ENCODE data around the gene TSPAN32.
A peak's percentile ranks its signal among the peaks of the same experiment; 100 is the strongest.
"Not testable (repeated sequence)": the region's sequence is repeated elsewhere in the genome, so short reads cannot be mapped to it uniquely, and the experiment has no call there.

TSPAN32 gene

DNA sequence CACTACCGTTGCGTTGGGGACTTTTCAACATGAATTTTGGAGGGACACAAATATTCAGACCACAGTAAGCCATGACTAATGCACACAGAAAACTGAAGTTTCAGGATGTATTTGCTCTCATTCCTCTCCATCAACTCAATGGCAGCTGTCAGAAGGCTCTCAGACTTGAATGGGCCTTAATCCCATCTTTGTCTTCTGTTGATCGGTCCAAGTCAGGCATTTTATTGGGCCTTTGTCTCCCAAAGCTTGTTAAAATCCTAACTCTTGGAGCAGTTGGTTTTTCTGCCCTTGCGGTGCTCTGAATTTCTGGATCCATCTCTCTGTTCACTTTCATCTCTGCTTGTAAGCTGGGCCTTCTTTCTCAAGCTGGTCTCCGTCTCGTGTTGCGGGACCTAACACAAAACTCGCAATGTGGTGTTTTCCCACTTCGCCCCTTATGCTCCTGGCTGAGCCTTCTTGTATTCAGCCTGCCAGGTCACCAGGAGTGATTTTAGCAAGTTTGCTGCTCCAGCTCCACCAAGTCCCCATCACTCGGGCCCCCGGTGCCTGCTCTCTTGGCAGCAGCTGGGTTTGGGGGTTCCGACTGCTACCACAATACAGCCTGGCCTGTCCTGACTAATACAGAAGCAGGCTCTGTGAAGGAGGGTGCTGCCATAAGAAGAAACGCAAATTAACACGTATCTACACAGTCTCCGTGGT lies 27.0 kb downstream of the TSPAN32 start:
- TF ChIP-seq SPI1 (IDR thresholded peaks at IDR 0.05; ENCODE audit: low read depth, low read length): no peak
- TF ChIP-seq POU2F2 (IDR thresholded peaks at IDR 0.05; ENCODE audit: low read depth, low read length): no peak
- TF ChIP-seq TAF1 (IDR thresholded peaks at IDR 0.05; ENCODE audit: low read depth, low read length): no peak
- no peak for TF ChIP-seq POLR2AphosphoS5 (IDR thresholded peaks at IDR 0.05; ENCODE audit: low read depth, low read length)
- no peak for TF ChIP-seq POLR2A (IDR thresholded peaks at IDR 0.05; ENCODE audit: low read depth, low read length)
- no peak for TF ChIP-seq PAX5 (IDR thresholded peaks at IDR 0.05; ENCODE audit: insufficient read depth, low read length, severe bottlenecking)
- DNase-seq (ENCODE audit: insufficient read length, low spot score): no peak
- FAIRE-seq: no peak

DNA sequence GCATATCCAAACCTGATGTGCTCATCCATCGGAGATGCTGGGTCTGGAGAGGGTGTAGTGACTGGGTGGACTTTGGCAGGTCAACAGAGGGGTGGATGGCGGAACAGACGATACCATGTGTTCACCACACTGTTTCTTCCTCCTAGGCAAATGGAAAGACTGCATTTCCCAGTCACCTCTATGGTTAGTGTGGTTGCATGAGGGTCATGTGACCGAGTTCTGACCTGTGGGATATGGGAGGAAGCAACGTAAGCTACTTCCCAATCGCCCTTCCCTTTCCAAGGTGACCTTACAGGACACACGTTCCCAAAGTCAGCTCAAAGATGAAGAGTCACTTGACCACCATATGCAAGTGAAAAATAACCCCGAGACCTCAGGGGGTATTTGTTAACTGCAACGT lies 27.7 kb downstream of the TSPAN32 start:
- TF ChIP-seq TAF1 (IDR thresholded peaks at IDR 0.05; ENCODE audit: low read depth, low read length) (no peak), POLR2AphosphoS5 (IDR thresholded peaks at IDR 0.05; ENCODE audit: low read depth, low read length) (no peak), SPI1 (IDR thresholded peaks at IDR 0.05; ENCODE audit: low read depth, low read length) (no peak), POLR2A (IDR thresholded peaks at IDR 0.05; ENCODE audit: low read depth, low read length) (no peak), PAX5 (IDR thresholded peaks at IDR 0.05; ENCODE audit: insufficient read depth, low read length, severe bottlenecking) (no peak)
- DNase-seq (ENCODE audit: insufficient read length, low spot score): no peak
- no peak for FAIRE-seq

DNA sequence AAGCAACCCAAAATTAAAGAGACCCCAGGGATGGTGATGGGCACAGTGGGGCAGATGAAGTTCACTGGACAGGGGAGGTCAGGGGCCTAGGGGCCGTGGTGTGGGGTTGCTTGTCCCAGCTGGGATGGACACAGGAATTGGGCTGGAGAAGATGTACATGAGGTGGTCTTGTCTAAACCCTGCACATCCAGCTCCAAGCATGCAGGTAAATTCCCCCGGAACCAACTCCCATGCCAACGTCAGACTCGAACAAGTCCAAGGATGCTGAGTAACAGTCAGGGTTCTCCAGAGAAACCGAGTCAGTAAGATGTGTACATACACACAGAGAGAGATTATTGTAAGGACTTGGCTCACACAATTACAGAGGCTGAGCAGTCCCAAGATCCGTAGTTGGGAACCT lies 28.9 kb downstream of the TSPAN32 start:
- no peak for FAIRE-seq
- no peak for TF ChIP-seq POLR2A (IDR thresholded peaks at IDR 0.05; ENCODE audit: low read depth, low read length)
- no peak for TF ChIP-seq TAF1 (IDR thresholded peaks at IDR 0.05; ENCODE audit: low read depth, low read length)
- no peak for TF ChIP-seq PAX5 (IDR thresholded peaks at IDR 0.05; ENCODE audit: insufficient read depth, low read length, severe bottlenecking)
- no peak for TF ChIP-seq SPI1 (IDR thresholded peaks at IDR 0.05; ENCODE audit: low read depth, low read length)
- no peak for TF ChIP-seq POU2F2 (IDR thresholded peaks at IDR 0.05; ENCODE audit: low read depth, low read length)
- TF ChIP-seq POLR2AphosphoS5 (IDR thresholded peaks at IDR 0.05; ENCODE audit: low read depth, low read length): no peak
- no peak for DNase-seq (ENCODE audit: insufficient read length, low spot score)

DNA sequence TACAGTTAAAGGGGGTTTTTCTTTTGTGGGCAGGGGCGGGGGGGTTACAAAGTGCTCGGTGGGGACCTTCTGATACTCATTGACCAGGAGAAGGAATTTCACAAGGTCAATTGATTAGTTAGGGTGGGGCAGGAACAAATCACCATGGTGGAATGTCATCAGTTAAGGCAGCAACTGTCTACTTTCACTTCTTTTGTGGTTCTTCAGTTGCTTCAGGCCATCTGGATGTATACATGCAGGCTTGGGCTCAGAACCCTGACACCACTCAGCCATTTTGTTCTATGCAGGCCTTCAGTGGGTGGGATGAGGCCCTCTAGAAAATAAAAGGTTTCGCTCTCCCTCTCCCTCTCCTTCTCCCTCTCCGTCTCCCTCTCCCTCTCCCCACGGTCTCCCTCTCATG lies 29.6 kb downstream of the TSPAN32 start:
- FAIRE-seq (no peak), DNase-seq (ENCODE audit: insufficient read length, low spot score) (no peak)
- TF ChIP-seq TAF1 (IDR thresholded peaks at IDR 0.05; ENCODE audit: low read depth, low read length) (no peak), POLR2A (IDR thresholded peaks at IDR 0.05; ENCODE audit: low read depth, low read length) (no peak), SPI1 (IDR thresholded peaks at IDR 0.05; ENCODE audit: low read depth, low read length) (no peak), POU2F2 (IDR thresholded peaks at IDR 0.05; ENCODE audit: low read depth, low read length) (no peak), POLR2AphosphoS5 (IDR thresholded peaks at IDR 0.05; ENCODE audit: low read depth, low read length) (no peak), PAX5 (IDR thresholded peaks at IDR 0.05; ENCODE audit: insufficient read depth, low read length, severe bottlenecking) (no peak)

DNA sequence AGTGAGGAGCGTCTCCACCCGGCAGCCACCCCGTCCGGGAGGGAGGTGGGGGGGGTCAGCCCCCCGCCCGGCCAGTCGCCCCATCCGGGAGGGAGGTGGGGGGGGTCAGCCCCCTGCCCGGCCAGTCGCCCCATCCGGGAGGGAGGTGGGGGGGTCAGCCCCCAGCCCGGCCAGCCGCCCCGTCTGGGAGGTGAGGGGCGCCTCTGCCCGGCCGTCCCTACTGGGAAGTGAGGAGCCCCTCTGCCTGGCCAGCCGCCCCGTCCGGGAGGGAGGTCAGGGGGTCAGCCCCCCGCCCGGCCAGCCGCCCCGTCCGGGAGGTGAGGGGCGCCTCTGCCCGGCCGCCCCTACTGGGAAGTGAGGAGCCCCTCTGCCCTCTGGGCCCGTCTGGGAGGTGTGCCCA lies 30.8 kb downstream of the TSPAN32 start:
- not testable (repeated sequence) for FAIRE-seq; DNase-seq (ENCODE audit: insufficient read length, low spot score)

DNA sequence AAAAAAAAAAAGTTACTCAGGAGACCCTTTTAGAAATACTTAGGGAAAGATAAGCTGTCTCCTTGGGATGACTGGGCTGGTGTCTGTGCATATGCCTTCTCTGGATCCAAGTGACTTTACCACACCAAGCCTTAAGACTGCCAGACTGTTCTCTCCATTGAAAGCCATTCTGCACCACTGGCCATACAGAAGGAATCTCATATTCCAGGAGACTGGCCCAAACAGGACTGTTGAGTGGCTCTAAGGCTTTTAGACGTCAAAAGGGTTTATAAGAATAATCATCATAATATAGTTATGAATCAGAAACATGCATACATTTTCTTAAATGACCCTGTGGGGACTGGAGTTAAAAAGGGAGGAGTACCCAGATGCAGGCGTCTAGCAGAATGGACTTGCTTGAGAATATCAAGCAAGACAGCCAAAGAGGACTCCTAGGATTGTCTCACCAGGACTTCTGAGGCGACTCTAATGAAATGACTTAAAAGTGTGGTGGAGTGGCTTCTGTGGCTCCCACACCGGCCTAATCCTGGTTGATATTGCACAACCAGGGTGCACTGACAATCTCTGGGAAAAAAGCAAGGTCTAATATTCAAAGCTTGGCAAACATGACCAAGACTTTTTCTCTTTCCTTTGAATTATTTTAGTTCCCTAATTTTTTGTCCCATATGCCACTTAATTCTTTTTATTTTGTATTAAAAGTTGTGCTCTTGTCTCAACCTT lies 31.8 kb downstream of the TSPAN32 start:
- not testable (repeated sequence) for FAIRE-seq; DNase-seq (ENCODE audit: insufficient read length, low spot score)

DNA sequence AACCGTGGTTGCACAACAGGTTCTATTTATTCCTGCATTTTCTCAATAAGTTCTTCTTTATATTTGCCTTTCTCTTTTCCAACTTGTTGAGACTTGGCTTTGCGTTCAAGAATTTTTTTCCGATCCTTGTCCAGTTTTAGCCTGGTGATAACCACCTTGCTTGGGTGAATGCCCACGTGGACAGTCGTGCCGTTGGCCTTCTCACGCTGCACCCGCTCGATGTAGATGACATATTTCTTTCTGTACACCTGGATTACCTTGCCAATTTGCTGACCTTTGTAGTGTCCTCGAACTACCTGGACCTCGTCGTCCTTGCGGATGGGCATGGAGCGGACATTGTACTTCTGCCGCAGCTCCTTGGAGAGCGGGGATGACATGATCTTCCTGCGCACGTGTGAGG lies 33.5 kb downstream of the TSPAN32 start:
- FAIRE-seq: peak; percentile 66
- DNase-seq (ENCODE audit: insufficient read length, low spot score): not testable (repeated sequence)

DNA sequence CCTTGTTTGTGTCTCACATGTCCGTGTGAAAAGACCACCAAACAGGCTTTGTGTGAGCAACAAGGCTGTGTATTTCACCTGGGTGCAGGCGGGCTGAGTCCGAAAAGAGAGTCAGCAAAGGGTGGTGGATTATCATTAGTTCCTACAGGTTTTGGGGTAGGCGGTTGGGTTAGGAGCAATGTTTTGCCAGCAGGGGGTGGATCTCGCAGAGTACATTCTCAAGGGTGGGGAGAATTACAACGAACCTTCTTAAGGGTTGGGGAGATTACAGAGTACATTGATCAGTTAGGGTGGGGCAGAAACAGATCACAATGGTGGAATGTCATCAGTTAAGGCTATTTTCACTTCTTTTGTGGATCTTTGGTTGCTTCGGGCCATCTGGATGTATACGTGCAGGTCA lies 36.9 kb downstream of the TSPAN32 start:
- FAIRE-seq; DNase-seq (ENCODE audit: insufficient read length, low spot score): not testable (repeated sequence)

DNA sequence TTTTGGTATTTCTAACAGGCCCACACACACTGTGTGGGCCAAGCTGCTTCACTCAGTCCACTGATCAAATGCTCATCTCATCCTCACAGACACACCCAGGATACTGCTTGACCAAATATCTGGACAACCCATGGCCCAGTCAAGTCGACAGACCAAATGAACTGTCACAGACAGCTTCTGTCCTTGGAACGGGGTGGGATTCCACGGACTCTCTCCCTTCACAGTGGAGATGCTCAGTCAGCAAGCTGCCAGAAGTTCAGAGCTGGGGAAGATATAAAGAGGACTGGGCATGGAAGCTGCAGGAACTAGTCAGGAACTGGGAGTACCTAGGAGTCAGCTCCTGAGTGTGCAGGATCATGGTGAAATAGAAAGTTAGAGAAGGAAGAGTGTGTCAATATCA lies 40.7 kb downstream of the TSPAN32 start:
- FAIRE-seq (no peak), DNase-seq (ENCODE audit: insufficient read length, low spot score) (no peak)
- TF ChIP-seq SPI1 (IDR thresholded peaks at IDR 0.05; ENCODE audit: low read depth, low read length) (no peak), POLR2A (IDR thresholded peaks at IDR 0.05; ENCODE audit: low read depth, low read length) (no peak)

DNA sequence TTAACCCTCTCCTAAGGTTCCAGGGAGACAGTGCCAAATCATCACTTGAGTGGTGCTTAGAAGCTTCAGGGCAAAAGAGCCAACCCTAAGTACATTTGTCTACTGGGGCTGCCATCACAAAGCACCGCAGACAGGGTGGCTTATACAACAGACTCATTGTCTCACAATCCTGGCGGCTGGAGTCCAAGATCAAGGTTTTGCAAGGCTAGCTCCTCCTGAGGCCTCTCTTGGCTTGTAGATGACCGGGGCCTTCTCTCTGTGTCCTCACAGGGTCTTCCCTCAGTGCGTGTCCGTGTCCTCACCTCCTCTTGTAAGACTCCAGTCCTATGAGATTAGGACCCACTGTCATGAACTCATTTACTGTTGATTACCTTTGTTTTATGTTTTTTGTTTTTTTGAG lies 41.2 kb downstream of the TSPAN32 start:
- DNase-seq (ENCODE audit: insufficient read length, low spot score) (no peak), FAIRE-seq (no peak)
- TF ChIP-seq POLR2AphosphoS5 (IDR thresholded peaks at IDR 0.05; ENCODE audit: low read depth, low read length) (no peak), PAX5 (IDR thresholded peaks at IDR 0.05; ENCODE audit: insufficient read depth, low read length, severe bottlenecking) (no peak), SPI1 (IDR thresholded peaks at IDR 0.05; ENCODE audit: low read depth, low read length) (no peak), POLR2A (IDR thresholded peaks at IDR 0.05; ENCODE audit: low read depth, low read length) (no peak), TAF1 (IDR thresholded peaks at IDR 0.05; ENCODE audit: low read depth, low read length) (no peak), POU2F2 (IDR thresholded peaks at IDR 0.05; ENCODE audit: low read depth, low read length) (no peak)

DNA sequence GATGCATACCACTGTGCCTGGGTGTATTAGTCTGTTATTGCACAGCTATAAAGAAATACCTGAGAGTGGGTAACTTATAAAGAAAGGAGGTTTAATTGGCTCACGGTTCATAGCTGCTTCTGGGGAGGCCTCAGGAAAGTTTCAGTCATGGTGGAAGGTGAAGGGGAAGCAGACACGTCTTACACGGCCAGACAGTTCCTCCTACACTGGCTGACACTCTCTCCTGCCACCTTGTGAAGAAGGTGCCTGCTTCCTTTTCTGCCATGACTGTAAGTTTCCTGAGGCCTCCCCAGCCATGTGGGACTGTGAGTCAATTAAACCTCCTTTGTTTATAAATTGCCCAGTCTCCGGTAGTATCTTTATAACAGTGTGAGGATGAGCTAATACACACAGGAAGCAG lies 41.7 kb downstream of the TSPAN32 start:
- DNase-seq (ENCODE audit: insufficient read length, low spot score) (no peak), FAIRE-seq (no peak)
- TF ChIP-seq SPI1 (IDR thresholded peaks at IDR 0.05; ENCODE audit: low read depth, low read length) (no peak), POLR2AphosphoS5 (IDR thresholded peaks at IDR 0.05; ENCODE audit: low read depth, low read length) (no peak), POLR2A (IDR thresholded peaks at IDR 0.05; ENCODE audit: low read depth, low read length) (no peak), PAX5 (IDR thresholded peaks at IDR 0.05; ENCODE audit: insufficient read depth, low read length, severe bottlenecking) (no peak), TAF1 (IDR thresholded peaks at IDR 0.05; ENCODE audit: low read depth, low read length) (no peak), POU2F2 (IDR thresholded peaks at IDR 0.05; ENCODE audit: low read depth, low read length) (no peak)
